Activated B cell treated with CpG ODN at 0.5 μM for 24 hours (primary cell): ENCODE data around the gene FNIP2. TPM values are rescaled to one million over a fixed set of nuclear protein-coding genes. Genes with fewer than 3 reads are reported as not detected.

Experiments used
- ATAC-seq: fragments of 200-7000 bp; cut with Tn5 transposase; one replicate; pipeline ENCODE4 v1.10.0; 2021; ENCODE audit warnings: low read depth, mild to moderate bottlenecking, moderate library complexity
- CTCF ChIA-PET: fragments of 350-600 bp; sonication (Branson Sonifier 250); formaldehyde crosslinking; loops from one replicate; lab custom pipeline; 2021; ENCODE audit warnings: antibody characterized with exemption; lab: Charles Lee
- POLR2A ChIA-PET: fragments of 350-600 bp; sonication (Branson Sonifier 250); formaldehyde crosslinking; loops from one replicate; lab custom pipeline; 2021; ENCODE audit warnings: antibody characterized with exemption; lab: Charles Lee
- DNase-seq: peaks from one replicate; pipeline ENCODE4 v3.0.0; 2022
- H3K27ac Mint-ChIP-seq: one replicate; pipeline ENCODE4 v1.8.0; 2020; ENCODE audit warnings: mixed read lengths
- H3K27me3 Mint-ChIP-seq: one replicate; pipeline ENCODE4 v1.8.0; 2021; ENCODE audit warnings: mixed read lengths
- H3K36me3 Mint-ChIP-seq: one replicate; pipeline ENCODE4 v1.8.0; 2021; ENCODE audit warnings: low read depth, mixed read lengths
- H3K4me1 Mint-ChIP-seq: one replicate; pipeline ENCODE4 v1.8.0; 2021; ENCODE audit warnings: mixed read lengths
- H3K4me3 Mint-ChIP-seq: one replicate; pipeline ENCODE4 v1.8.0; 2020; ENCODE audit warnings: mild to moderate bottlenecking, mixed read lengths
- H3K9me3 Mint-ChIP-seq: one replicate; pipeline ENCODE4 v1.8.0; 2020; ENCODE audit warnings: mixed read lengths
- intact Hi-C: fragments of 100-400 bp; cut with micrococcal nuclease; formaldehyde crosslinking; loops from one replicate; pipeline ENCODE4 v1.15.1; 2024
- total RNA-seq: library from RNA; stranded (reverse); gene quantifications from 2 replicates; pipeline ENCODE4 v1.2.3, GENCODE V29; 2022
- TF ChIP-seq, protein P1 (sequence below): fragments of 200-600 bp; IDR thresholded peaks from one replicate; pipeline ENCODE4 v1.8.0; 2022; ENCODE audit warnings: antibody characterized with exemption, mild to moderate bottlenecking

The FNIP2 gene
- total RNA-seq, 1 donor from 2014 or later, result not detected

DNA sequence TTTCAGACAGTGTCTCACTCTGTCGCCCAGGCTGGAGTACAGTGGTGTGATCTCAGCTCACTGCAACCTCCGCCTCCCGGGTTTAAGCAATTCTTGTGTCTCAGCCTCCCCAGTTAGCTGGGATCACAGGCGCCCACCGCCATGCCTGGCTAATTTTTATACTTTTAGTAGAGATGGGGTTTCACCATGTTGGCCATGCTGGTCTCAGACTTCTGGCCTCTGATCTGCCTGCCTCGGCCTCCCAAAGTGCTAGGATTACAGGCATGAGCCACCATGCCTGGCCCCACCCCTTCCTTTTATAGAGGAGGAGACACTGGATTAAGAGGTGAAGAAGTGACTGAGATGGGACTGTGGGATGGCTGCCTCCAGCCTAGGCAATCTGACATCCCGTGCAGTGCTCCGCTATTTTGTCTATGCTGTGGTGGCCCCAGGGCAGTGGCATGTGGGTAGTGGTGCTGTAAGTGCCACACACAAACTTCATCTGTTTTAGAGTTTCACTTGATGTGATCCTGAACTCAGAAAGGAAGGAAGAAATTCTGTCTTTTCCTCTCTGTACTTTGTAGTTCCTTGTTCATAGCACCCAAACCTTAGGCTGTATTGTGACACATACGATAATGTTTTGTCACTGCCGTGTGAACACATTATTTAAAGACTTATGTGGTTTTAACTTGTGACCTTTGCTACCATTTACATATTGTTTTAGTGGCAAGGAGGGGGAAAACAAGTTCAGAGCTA, 48.9 kb downstream of the FNIP2 start:
- peaks cover 5% of the 10 kb centered on the region for H3K4me1 Mint-ChIP-seq
- TF ChIP-seq, protein P1, sequence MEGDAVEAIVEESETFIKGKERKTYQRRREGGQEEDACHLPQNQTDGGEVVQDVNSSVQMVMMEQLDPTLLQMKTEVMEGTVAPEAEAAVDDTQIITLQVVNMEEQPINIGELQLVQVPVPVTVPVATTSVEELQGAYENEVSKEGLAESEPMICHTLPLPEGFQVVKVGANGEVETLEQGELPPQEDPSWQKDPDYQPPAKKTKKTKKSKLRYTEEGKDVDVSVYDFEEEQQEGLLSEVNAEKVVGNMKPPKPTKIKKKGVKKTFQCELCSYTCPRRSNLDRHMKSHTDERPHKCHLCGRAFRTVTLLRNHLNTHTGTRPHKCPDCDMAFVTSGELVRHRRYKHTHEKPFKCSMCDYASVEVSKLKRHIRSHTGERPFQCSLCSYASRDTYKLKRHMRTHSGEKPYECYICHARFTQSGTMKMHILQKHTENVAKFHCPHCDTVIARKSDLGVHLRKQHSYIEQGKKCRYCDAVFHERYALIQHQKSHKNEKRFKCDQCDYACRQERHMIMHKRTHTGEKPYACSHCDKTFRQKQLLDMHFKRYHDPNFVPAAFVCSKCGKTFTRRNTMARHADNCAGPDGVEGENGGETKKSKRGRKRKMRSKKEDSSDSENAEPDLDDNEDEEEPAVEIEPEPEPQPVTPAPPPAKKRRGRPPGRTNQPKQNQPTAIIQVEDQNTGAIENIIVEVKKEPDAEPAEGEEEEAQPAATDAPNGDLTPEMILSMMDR, result no peak
- ChIA-PET CTCF (no interaction called here), POLR2A (no interaction called here)
- no peak overlapping the region for H3K4me3 Mint-ChIP-seq
- H3K27ac Mint-ChIP-seq, result peak overlapping the region; percentile 6
- no peaks in the 10 kb centered on the region for H3K36me3 Mint-ChIP-seq
- ATAC-seq (no peak), DNase-seq (no peak)
- H3K9me3 Mint-ChIP-seq, result peaks cover 3% of the 10 kb centered on the region
- peaks cover 78% of the 10 kb centered on the region for H3K27me3 Mint-ChIP-seq
- intact Hi-C loops, result no loop called here

GRCh38 chr4:158818560-158819140, 49.8 kb downstream of the FNIP2 start:
- H3K27ac Mint-ChIP-seq, result no peak overlapping the region
- ChIA-PET POLR2A (no interaction called here), CTCF (interaction anchor here (0.5 kb wide), 1 partner anchor 225 kb away, joined by 3 read pairs; no protein-coding TSS in a partner anchor)
- H3K9me3 Mint-ChIP-seq, result no peaks in the 10 kb centered on the region
- DNase-seq (no peak), ATAC-seq (no peak)
- peaks cover 76% of the 10 kb centered on the region for H3K27me3 Mint-ChIP-seq
- TF ChIP-seq, protein P1, result no peak
- H3K4me1 Mint-ChIP-seq, result peaks cover 5% of the 10 kb centered on the region
- no peak overlapping the region for H3K4me3 Mint-ChIP-seq
- intact Hi-C loops, result no loop called here
- no peaks in the 10 kb centered on the region for H3K36me3 Mint-ChIP-seq

GRCh38 chr4:158819942-158820786, 51.3 kb downstream of the FNIP2 start:
- POLR2A ChIA-PET, result no interaction called here
- Mint-ChIP-seq H3K27me3 (peaks cover 74% of the 10 kb centered on the region), H3K36me3 (no peaks in the 10 kb centered on the region), H3K4me3 (no peak overlapping the region), H3K4me1 (peaks cover 5% of the 10 kb centered on the region), H3K9me3 (no peaks in the 10 kb centered on the region), H3K27ac (no peak overlapping the region)
- ATAC-seq (no peak), DNase-seq (no peak)
- CTCF ChIA-PET, result no interaction called here
- intact Hi-C loops, result no loop called here
- TF ChIP-seq, protein P1, result no peak

GRCh38 chr4:158821228-158821971, 52.6 kb downstream of the FNIP2 start:
- peaks cover 5% of the 10 kb centered on the region for H3K4me1 Mint-ChIP-seq
- ATAC-seq (no peak), DNase-seq (no peak)
- no peak overlapping the region for H3K27ac Mint-ChIP-seq
- H3K27me3 Mint-ChIP-seq, result peaks cover 76% of the 10 kb centered on the region
- intact Hi-C loops, result no loop called here
- ChIA-PET CTCF (no interaction called here), POLR2A (no interaction called here)
- H3K36me3 Mint-ChIP-seq, result no peaks in the 10 kb centered on the region
- no peak overlapping the region for H3K4me3 Mint-ChIP-seq
- TF ChIP-seq, protein P1, result no peak
- no peaks in the 10 kb centered on the region for H3K9me3 Mint-ChIP-seq
